ENCODE data around the gene NSG1. TPM values are rescaled to one million over a fixed set of nuclear protein-coding genes. Genes with fewer than 3 reads are reported as not detected.
A peak's percentile ranks its signal among the peaks of the same experiment; 100 is the strongest.

NSG1 gene
- total and polyA plus RNA-seq, 2 of the 13 experiments (the other 11 are each of a cell fraction or from before 2014, with no cell fraction given) = not detected

DNA sequence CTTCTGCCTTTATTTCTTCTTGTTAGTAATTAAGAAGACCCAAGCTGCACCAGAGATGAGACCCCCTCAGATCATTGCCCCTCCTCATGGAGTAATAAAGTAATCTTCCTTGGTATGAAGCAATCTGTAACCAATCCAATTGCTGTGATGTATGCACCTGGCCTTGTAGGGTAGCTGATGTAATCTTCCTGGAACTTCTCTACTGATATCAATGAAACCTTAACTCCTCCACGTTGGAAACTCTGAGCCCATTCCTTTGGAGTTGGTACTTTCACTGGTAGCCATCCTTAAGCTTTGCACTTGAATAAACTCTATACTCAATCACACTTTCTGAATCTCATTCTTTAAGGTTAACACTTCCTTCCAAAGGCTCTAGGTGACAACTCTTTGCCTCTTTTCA is 31.6 kb upstream of the NSG1 start (continued):
- TF ChIP-seq ZC3H4 (CRISPR knock-in tag; IDR thresholded peaks at IDR 0.05; ENCODE audit: borderline replicate concordance) = no peak
- TF ChIP-seq TAF15 (IDR thresholded peaks at IDR 0.05; ENCODE audit: low read depth, low read length, poor library complexity, severe bottlenecking) = no peak
- TF ChIP-seq GZF1 (CRISPR knock-in tag; IDR thresholded peaks at IDR 0.05) = no peak
- TF ChIP-seq ZFP36L2 (CRISPR knock-in tag; IDR thresholded peaks at IDR 0.05) = no peak
- no peak for TF ChIP-seq CEBPB (IDR thresholded peaks at IDR 0.05; ENCODE audit: borderline replicate concordance, low read depth, low read length)

DNA sequence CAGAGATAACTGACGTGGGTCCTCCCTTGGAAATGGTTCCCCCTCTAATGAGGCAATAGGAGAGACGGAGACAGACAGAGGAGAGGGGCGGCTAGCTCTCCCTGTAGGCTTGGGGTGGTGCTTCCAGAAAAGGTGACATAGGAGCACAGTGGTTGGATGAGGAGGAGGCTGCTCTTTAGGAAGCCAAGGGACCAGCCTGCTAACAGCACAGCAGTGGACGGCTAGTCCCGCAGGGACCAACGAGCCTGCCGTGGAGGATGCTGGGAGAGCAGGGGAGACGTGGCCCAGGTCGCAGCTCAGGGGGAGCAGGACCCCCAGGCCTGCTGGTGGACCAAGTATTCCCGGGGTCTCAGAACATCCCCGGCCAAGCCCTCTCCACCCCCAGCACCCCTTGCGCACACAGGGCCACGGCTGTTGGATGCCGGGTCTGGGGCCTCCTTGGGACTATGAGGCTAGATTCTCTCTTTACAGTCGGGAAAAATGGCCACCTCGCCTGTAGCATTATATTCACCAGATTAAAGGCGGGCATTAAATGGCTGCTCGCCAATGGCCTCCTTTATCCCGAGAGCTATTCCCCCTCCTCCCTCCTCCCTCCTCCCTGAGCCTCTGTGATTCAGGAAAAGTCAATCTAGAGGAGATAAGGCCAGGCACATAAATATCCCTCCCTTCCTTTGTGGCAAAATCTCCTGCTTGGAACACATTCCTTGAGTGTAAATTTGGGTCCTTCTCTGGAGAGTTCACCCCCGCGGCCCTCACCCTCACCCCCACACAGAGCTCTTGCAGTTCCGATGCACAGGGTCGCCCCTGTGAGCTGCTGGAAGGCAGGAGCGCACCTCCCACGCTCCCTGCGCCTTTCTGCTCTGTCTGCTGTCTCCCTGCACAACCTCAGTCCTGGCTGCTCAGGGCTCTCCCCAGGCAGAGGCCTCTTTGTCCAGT is 30.5 kb upstream of the NSG1 start:
- Histone ChIP-seq H3K4me2 (ENCODE audit: low read depth, low read length) (no peak overlapping the region), H3K4me1 (ENCODE audit: insufficient read depth, low read length) (no peaks in the 10 kb centered on the region), H2AFZ (ENCODE audit: low read length) (no peak overlapping the region), H3K4me3 (replicated peaks in 1 of 3; ENCODE audit: insufficient read depth in 1 of 3, low read depth in 2 of 3, low read length in 3 of 3) (no peak overlapping the region), H3K36me3 (replicated peaks in 1 of 2; ENCODE audit: control insufficient read depth in 1 of 2, insufficient read depth in 2 of 2, low read length in 2 of 2) (no peaks in the 10 kb centered on the region), H3K9ac (ENCODE audit: insufficient read depth, low read depth, low read length) (no peak overlapping the region), H3K79me2 (ENCODE audit: insufficient read depth, low read length) (no peaks in the 10 kb centered on the region), H3K9me3 (ENCODE audit: low read length) (no peaks in the 10 kb centered on the region), H3K27ac (ENCODE audit: extremely low read length, insufficient read depth, low read length) (no peak overlapping the region), H4K20me1 (ENCODE audit: insufficient read depth, low read length) (no peaks in the 10 kb centered on the region; the same call in 1 of the 2 replicates), H3K27me3 (ENCODE audit: control insufficient read depth in 1 of 2, insufficient read depth in 2 of 2, low read length in 2 of 2) (peaks cover 3 to 38% of the 10 kb centered on the region in 2 experiments; a peak in 3 of 5 replicates)
- DNase-seq (ENCODE audit: low spot score) (no peak), FAIRE-seq (no peak), ATAC-seq (no peak)
- 30% methylated on average over 15 of the region's 26 CpGs for WGBS (ENCODE audit: low lambda C conversion rate)
- intact Hi-C loops (cut with micrococcal nuclease; ENCODE audit: unreplicated experiment) (no loop called here), in situ Hi-C loops (cut with HindIII; ENCODE audit: extremely low pct_ligation_motif_present, low pct_unique_long_range_greater_than_20kb) (no loop called here)
- TF ChIP-seq ZNF263 (CRISPR knock-in tag; IDR thresholded peaks at IDR 0.05) = peak; percentile 57; the same call in 1 of the 2 replicates
- TF ChIP-seq CENPT (CRISPR knock-in tag; IDR thresholded peaks at IDR 0.05; ENCODE audit: low read depth) = no peak
- POLR2A ChIA-PET = no interaction called here
- CTCF ChIA-PET (ENCODE audit: low intra/inter-chr PET ratio, low total read pairs) = no interaction called here
- no TSS peak for BruUV-seq (replicated peaks)

Measured in HepG2 (cell line).